Ovary (tissue), 9 donors: ENCODE data around the gene CMTM3. TPM values are rescaled to one million over a fixed set of nuclear protein-coding genes. Genes with fewer than 3 reads are reported as not detected.

Experiments
- DNase-seq, 5 donors: peaks; one replicate each; pipeline ENCODE4 v3.0.0-alpha.2; 2019 to 2020
- H3K27ac ChIP-seq, 2 donors: fragments of 200-600 bp; one replicate each; pipeline versions ENCODE4 v1.5.1 to v1.8.0; 2019 to 2022
- H3K27me3 ChIP-seq: fragments of 200-600 bp; one replicate; pipeline ENCODE4 v1.8.0; 2022
- H3K36me3 ChIP-seq: fragments of 200-600 bp; sonication (generic); one replicate; pipeline ENCODE4 v1.5.1; 2019
- H3K4me1 ChIP-seq: one replicate; pipeline ENCODE4 v1.8.1; 2013; ENCODE audit warnings: mild to moderate bottlenecking, moderate library complexity; ENCODE audit not compliant: insufficient read depth
- H3K4me3 ChIP-seq: fragments of 200-600 bp; sonication (generic); one replicate; pipeline ENCODE4 v1.5.1; 2017
- H3K9me3 ChIP-seq, 2 donors: fragments of 200-600 bp in 1 of 2; sonication (generic) in 1 of 2; one replicate each; pipeline versions ENCODE4 v1.5.1 to v1.8.1; 2013 to 2019; ENCODE audit warnings: mild to moderate bottlenecking in 1 of 2, moderate library complexity in 1 of 2
- CTCF ChIP-seq, 3 donors: fragments of 450-650 bp in 2 of 3; fragments of 200-600 bp in 1 of 3; IDR thresholded peaks; one replicate each; pipeline versions ENCODE4 v1.5.1 to v1.8.0; 2016 to 2022; ENCODE audit warnings: antibody characterized with exemption in 3 of 3, mild to moderate bottlenecking in 1 of 3
- EP300 ChIP-seq: sonication (generic); formaldehyde crosslinking; IDR thresholded peaks from one replicate; pipeline ENCODE4 v1.6.1; 2017; ENCODE audit warnings: antibody characterized with exemption
- POLR2A ChIP-seq: fragments of 450-650 bp; IDR thresholded peaks from one replicate; pipeline ENCODE4 v1.6.1; 2017; ENCODE audit warnings: antibody characterized with exemption, mild to moderate bottlenecking, moderate library complexity
- WGBS, 3 donors: extraction: QIAGEN DNeasy Blood & Tissue Kit in 1 of 3; methylation state at CpG; one replicate each; pipeline versions ENCODE4 v1.1.5 to v1.1.7; 2013 to 2017; 5-methylcytosine and 5-hydroxymethylcytosine counted together
- intact Hi-C, 4 donors: fragments of 100-400 bp; cut with DNase I; formaldehyde crosslinking; loops; one replicate each; pipeline versions ENCODE4 v1.11.0 to v1.15.1; 2022 to 2023
- polyA plus RNA-seq, 2 donors: library from polyadenylated mRNA; stranded (reverse); fragments of 200-250 nt in 1 of 2; fragments of 350-450 nt in 1 of 2; fragmentation: Illumina TruSeq in 1 of 2; extraction: RNeasy Lipid Tissue Mini Kit (QIAGEN cat#74804) in 1 of 2; gene quantifications; one replicate each; pipeline ENCODE4 v1.2.3, GENCODE V29; 2013 to 2014
- total RNA-seq, 7 donors: library from RNA; depleted of rRNA in 2 of 7; stranded (reverse); fragments of >200 nt in 2 of 7; fragmentation: NEBNext Ultra II Directional in 3 of 7; extraction: Animal tissue kit (Norgen Biotek cat#: 25700) in 3 of 7; gene quantifications; one replicate each; pipeline versions ENCODE4 v1.1.0 to v1.2.4, GENCODE V29; 2016 to 2023
- donor health status: DM: no; HTN: no; CAD: no; lungs with moderate emphysema.
- donor health status: DM: no; HTN: no; CAD: no.
- donor health status: Bipolar disorder and iron deficiency.
- donor health status: DM: yes; HTN: yes; CAD: no.
- donor health status: DM: no; HTN: no; CAD: no.
- donor health status: DM: yes; HTN: yes; CAD: no.

Gene CMTM3
- total and polyA plus RNA-seq, 9 donors, result 22.9 to 60.5 (median 43.2) TPM

GRCh38 chr16:66636199-66636598 lies 31.7 kb downstream of the CMTM3 start:
- H3K4me1 ChIP-seq, result no peaks in the 10 kb centered on the region
- no peak overlapping the region for H3K27ac ChIP-seq
- TF ChIP-seq POLR2A, result no peak
- no peak for TF ChIP-seq EP300
- intact Hi-C loops, result no loop called here
- H3K27me3 ChIP-seq, result no peaks in the 10 kb centered on the region
- WGBS, 3 donors, result 67 to 69% (median 69%) methylated on average over 5 of the region's 5 CpGs
- H3K36me3 ChIP-seq, result no peaks in the 10 kb centered on the region
- H3K9me3 ChIP-seq, result no peaks in the 10 kb centered on the region
- DNase-seq, result no peak
- H3K4me3 ChIP-seq, result no peak overlapping the region

- no peak for TF ChIP-seq EP300
- TF ChIP-seq CTCF (IDR thresholded peaks at IDR 0.05), result no peak
- 91 to 94% (median 93%) methylated on average over 3 of the region's 3 CpGs for WGBS, 3 donors
Observed at GRCh38 chr16:66637806-66638205, 33.3 kb downstream of the CMTM3 start.

GRCh38 chr16:66639091-66639885 lies 34.8 kb downstream of the CMTM3 start:
- Histone ChIP-seq H3K9me3 (no peaks in the 10 kb centered on the region), H3K4me1 (no peaks in the 10 kb centered on the region), H3K27me3 (no peaks in the 10 kb centered on the region), H3K36me3 (no peaks in the 10 kb centered on the region), H3K27ac (no peak overlapping the region), H3K4me3 (no peak overlapping the region)
- no peak for DNase-seq
- intact Hi-C loops, result no loop called here
- WGBS, 3 donors, result 77 to 78% (median 77%) methylated on average over 6 of the region's 6 CpGs
- TF ChIP-seq CTCF (IDR thresholded peaks at IDR 0.05) (no peak), EP300 (no peak), POLR2A (no peak)

More at GRCh38 chr16:66637806-66638205, 33.3 kb downstream of the CMTM3 start:
- Histone ChIP-seq H3K27me3 (no peaks in the 10 kb centered on the region), H3K36me3 (no peaks in the 10 kb centered on the region), H3K27ac (no peak overlapping the region), H3K9me3 (no peaks in the 10 kb centered on the region), H3K4me1 (no peaks in the 10 kb centered on the region), H3K4me3 (no peak overlapping the region)
- intact Hi-C loops, result no loop called here
- DNase-seq, result no peak

- TF ChIP-seq EP300 (no peak), POLR2A (no peak), CTCF (IDR thresholded peaks at IDR 0.05) (no peak)
- Histone ChIP-seq H3K4me3 (no peak overlapping the region), H3K4me1 (no peaks in the 10 kb centered on the region), H3K9me3 (no peaks in the 10 kb centered on the region), H3K27ac (no peak overlapping the region), H3K36me3 (no peaks in the 10 kb centered on the region), H3K27me3 (no peaks in the 10 kb centered on the region)
- intact Hi-C loops, result no loop called here
- 86 to 92% (median 90%) methylated on average over 3 of the region's 3 CpGs for WGBS, 3 donors
- DNase-seq, result no peak
Observed at GRCh38 chr16:66640724-66641314, 36.3 kb downstream of the CMTM3 start.

GRCh38 chr16:66641387-66641786 lies 36.9 kb downstream of the CMTM3 start:
- DNase-seq, result no peak
- intact Hi-C loops, result no loop called here
- whole genome bisulfite sequencing, 3 donors, result 96 to 100% (median 97%) methylated on average over 1 of the region's 1 CpG

More at GRCh38 chr16:66641387-66641786, 36.9 kb downstream of the CMTM3 start:
- Histone ChIP-seq H3K27me3 (no peaks in the 10 kb centered on the region), H3K36me3 (no peaks in the 10 kb centered on the region), H3K4me3 (no peak overlapping the region), H3K4me1 (no peaks in the 10 kb centered on the region), H3K27ac (no peak overlapping the region), H3K9me3 (no peaks in the 10 kb centered on the region)
- TF ChIP-seq POLR2A (no peak), EP300 (no peak), CTCF (IDR thresholded peaks at IDR 0.05) (no peak)
